IPS-18a (cell line): ENCODE results near the gene CHMP3.
A peak's percentile ranks its signal among the peaks of the same experiment; 100 is the strongest.
"Not testable (repeated sequence)": the region's sequence is repeated elsewhere in the genome, so short reads cannot be mapped to it uniquely, and the experiment has no call there.

Experiments used
- H3K27ac ChIP-seq: one replicate; pipeline ENCODE4 v1.5.1; 2013; ENCODE audit warnings: low read length
- H3K27me3 ChIP-seq: one replicate; pipeline ENCODE4 v1.6.1; 2013; ENCODE audit warnings: mild to moderate bottlenecking, low read length; ENCODE audit not compliant: control insufficient read depth, insufficient read depth
- H3K36me3 ChIP-seq: one replicate; pipeline ENCODE4 v1.6.1; 2013; ENCODE audit warnings: low read depth, low read length; ENCODE audit not compliant: control insufficient read depth
- H3K4me1 ChIP-seq: one replicate; pipeline ENCODE4 v1.6.1; 2013; ENCODE audit warnings: low read depth, low read length; ENCODE audit not compliant: control insufficient read depth
- H3K4me3 ChIP-seq: one replicate; pipeline ENCODE4 v1.5.1; 2013; ENCODE audit warnings: low read length
- H3K9ac ChIP-seq: one replicate; pipeline ENCODE4 v1.6.1; 2013; ENCODE audit warnings: mild to moderate bottlenecking, low read length, moderate library complexity
- H3K9me3 ChIP-seq: one replicate; pipeline ENCODE4 v1.6.1; 2013; ENCODE audit warnings: low read depth, low read length; ENCODE audit not compliant: control insufficient read depth

The CHMP3 gene

DNA sequence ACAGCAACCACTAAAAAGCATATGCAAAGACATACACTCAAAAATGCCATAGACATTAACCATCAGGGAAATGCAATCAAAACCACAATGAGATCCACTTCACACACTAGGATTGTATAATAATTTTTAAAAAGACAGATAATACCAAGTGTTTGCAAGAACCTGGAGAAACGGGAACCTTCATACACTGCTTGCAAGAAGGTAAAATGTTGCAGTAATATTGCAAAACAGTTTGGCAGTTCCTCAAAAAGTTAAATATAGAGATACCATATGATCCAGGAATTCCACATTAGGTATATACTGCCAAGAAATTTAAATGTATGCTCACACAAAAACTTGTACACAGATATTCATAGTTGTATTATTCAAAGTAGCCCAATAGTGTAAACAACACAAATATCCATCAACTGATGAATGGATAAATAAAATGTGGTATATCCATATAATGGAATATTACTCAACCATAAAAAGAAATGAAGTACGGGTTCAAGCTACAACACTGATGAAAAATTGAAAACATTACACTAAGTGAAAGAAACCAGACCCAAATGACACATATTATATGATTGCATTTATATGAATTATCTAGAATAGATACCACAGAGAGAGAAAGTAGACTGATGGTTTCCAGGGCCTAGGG, 14.7 kb upstream of the CHMP3 start:
- H3K9me3 ChIP-seq = no peaks in the 10 kb centered on the region
- no peak overlapping the region for H3K9ac ChIP-seq
- H3K27ac ChIP-seq = no peak overlapping the region
- no peak overlapping the region for H3K4me3 ChIP-seq
- H3K27me3 ChIP-seq = no peaks in the 10 kb centered on the region
- no peaks in the 10 kb centered on the region for H3K4me1 ChIP-seq
- H3K36me3 ChIP-seq = no peaks in the 10 kb centered on the region

DNA sequence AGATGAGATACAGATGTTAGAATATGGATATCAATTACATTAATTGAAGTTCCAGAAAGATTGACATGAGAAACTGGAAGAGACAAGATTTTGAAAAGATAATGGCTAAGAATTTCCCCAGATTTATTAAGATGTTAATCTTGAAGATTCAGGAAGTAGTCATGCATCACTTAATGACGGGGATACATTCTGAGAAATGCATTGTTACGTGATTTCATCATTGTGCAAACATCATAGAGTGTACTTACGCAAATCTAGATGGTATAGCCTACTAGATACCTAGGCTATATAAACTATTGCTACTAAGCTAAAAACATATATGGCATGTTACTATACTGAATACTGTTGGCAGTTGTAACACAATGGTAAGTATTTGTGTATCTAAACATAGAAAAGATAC, 6.8 kb upstream of the CHMP3 start:
- Histone ChIP-seq H3K9ac (no peak overlapping the region), H3K9me3 (no peaks in the 10 kb centered on the region), H3K36me3 (no peaks in the 10 kb centered on the region), H3K4me1 (no peaks in the 10 kb centered on the region), H3K4me3 (no peak overlapping the region), H3K27ac (no peak overlapping the region), H3K27me3 (peaks cover 14% of the 10 kb centered on the region)

DNA sequence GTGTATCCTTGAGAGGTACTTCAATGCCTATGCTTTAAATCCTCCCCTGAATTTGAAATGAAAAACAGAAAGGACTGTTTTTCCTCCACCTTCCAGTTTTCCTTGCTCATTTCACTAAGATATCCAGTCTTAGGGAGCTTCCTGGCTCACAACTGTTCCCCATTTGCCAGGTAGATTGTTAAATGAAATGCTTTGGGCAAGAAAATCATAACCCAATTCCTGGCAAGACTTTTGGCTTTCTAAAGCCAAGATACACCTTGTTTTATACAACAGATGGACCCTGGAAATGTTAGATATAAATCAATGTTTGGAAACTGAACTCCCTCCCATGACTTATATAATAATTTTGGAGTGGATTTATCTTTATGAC, 3.6 kb upstream of the CHMP3 start:
- Histone ChIP-seq H3K9ac (no peak overlapping the region), H3K27me3 (peaks cover 26% of the 10 kb centered on the region), H3K9me3 (no peaks in the 10 kb centered on the region), H3K4me3 (no peak overlapping the region), H3K27ac (no peak overlapping the region), H3K4me1 (peaks cover 4% of the 10 kb centered on the region), H3K36me3 (no peaks in the 10 kb centered on the region)

DNA sequence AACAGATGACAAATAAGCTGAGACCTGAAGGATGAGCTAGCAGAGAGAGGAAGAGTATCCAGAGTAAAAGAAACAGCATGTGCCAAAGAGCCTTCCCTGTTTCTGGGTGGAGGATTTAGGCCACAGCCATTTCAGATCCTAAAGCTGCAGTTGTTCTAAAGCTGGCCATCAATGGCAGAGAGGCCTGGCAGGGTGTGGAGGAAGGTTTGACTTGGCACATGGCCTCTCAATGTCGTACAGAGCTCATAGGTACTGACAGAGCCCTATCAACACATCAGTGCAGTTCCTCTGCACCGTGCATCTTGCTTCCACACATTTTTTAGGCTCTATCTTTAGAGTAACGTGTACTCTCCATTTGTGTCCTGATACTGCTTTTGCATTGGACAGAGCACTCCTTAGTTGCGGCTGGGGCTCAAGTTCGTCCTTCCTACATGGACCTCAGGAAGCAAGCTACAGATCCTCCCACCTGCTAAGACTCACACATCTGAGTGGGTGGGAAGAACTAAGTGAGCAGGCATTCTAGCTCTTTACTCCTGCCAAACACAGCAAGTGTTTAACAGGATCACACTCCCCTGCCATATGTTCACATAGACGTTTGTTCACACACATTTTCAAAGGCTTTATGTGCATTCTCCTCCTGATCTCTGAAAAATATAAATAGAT, 3.0 kb upstream of the CHMP3 start:
- no peaks in the 10 kb centered on the region for H3K9me3 ChIP-seq

GRCh38 chr2:86563650-86564061, 413 bp upstream of the CHMP3 start:
- H3K27me3 ChIP-seq = peaks cover 39% of the 10 kb centered on the region
- no peaks in the 10 kb centered on the region for H3K36me3 ChIP-seq
- H3K4me3 ChIP-seq = peak overlapping the region; percentile 92
- H3K9me3 ChIP-seq = no peaks in the 10 kb centered on the region
- no peak overlapping the region for H3K9ac ChIP-seq
- peaks cover 4% of the 10 kb centered on the region for H3K4me1 ChIP-seq
- no peak overlapping the region for H3K27ac ChIP-seq

More for the DNA sequence above, 3.0 kb upstream of the CHMP3 start:
- Histone ChIP-seq H3K4me3 (no peak overlapping the region), H3K27me3 (peaks cover 26% of the 10 kb centered on the region), H3K36me3 (no peaks in the 10 kb centered on the region), H3K27ac (no peak overlapping the region), H3K9ac (no peak overlapping the region), H3K4me1 (peaks cover 4% of the 10 kb centered on the region)

GRCh38 chr2:86562485-86562921, 740 bp downstream of the CHMP3 start:
- Histone ChIP-seq H3K9me3 (no peaks in the 10 kb centered on the region), H3K9ac (peak overlapping the region; percentile 89), H3K27me3 (peaks cover 51% of the 10 kb centered on the region)

DNA sequence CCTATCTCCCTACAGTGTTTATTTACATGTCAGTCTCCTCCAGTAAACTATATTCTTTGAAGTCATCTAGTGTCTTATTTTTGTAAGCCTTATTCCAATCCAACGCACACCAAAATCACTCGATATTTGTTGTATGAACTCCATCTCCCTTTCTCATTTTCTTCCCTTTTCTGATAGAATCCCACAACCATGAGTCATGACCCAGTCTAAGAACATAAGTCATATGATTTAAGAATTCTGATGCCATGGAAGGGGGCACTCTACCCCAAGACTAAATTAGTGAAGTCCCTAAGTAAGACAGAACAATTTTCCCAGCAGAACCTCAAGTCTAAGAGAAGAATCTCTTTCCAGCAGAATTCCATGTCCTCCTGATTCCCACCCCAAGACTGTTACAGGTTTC, 5.4 kb downstream of the CHMP3 start:
- no peak overlapping the region for H3K9ac ChIP-seq
- no peak overlapping the region for H3K4me3 ChIP-seq
- no peak overlapping the region for H3K27ac ChIP-seq
- H3K36me3 ChIP-seq = no peaks in the 10 kb centered on the region
- peaks cover 14% of the 10 kb centered on the region for H3K4me1 ChIP-seq
- peaks cover 45% of the 10 kb centered on the region for H3K27me3 ChIP-seq
- H3K9me3 ChIP-seq = no peaks in the 10 kb centered on the region

More at GRCh38 chr2:86562485-86562921, 740 bp downstream of the CHMP3 start:
- Histone ChIP-seq H3K27ac (peak overlapping the region; percentile 91), H3K4me1 (peaks cover 4% of the 10 kb centered on the region), H3K36me3 (no peaks in the 10 kb centered on the region), H3K4me3 (peak overlapping the region; percentile 92)

DNA sequence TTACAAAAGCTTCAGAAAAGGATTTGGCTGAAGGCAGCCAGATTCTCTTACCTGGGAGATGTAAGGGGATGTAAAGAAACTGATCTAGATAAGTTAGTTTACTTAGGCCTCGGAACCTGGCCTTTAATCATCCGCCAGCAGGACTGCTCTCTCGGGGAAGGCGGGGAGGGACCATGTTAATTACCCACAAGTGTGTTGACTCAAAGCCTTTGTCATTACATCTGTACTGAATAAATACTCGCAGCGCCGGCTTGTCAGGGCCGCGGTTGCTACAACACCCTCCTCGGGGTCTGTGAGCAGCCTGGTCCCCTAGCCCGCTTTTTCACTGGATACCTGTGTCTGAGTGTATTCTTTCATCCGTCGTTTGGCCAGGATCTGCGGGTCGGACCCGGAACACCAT, 6.7 kb downstream of the CHMP3 start:
- Histone ChIP-seq H3K4me1 (peaks cover 10% of the 10 kb centered on the region), H3K9me3 (no peaks in the 10 kb centered on the region), H3K4me3 (no peak overlapping the region), H3K27ac (no peak overlapping the region), H3K27me3 (peaks cover 45% of the 10 kb centered on the region), H3K9ac (no peak overlapping the region), H3K36me3 (no peaks in the 10 kb centered on the region)

DNA sequence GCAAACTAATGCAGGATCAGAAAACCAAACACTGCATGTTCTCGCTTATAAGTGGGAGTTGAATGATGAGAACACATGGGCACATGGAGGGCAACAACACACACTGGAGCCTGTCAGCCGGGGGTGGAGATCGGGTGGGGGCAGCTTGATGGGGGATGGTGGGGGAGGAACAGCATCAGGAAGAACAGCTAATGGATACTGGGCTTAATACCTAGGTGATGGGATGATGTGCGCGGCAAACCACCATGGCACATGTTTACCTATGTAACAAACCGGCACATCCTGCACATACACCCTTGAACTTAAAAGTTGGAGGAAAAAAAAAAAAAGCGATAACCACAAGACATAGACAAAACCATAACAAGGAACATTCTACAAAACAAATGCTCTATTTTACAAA, 10.4 kb downstream of the CHMP3 start:
- no peak overlapping the region for H3K9ac ChIP-seq
- no peak overlapping the region for H3K27ac ChIP-seq
- no peaks in the 10 kb centered on the region for H3K36me3 ChIP-seq
- peaks cover 24% of the 10 kb centered on the region for H3K27me3 ChIP-seq
- peaks cover 10% of the 10 kb centered on the region for H3K4me1 ChIP-seq
- peaks cover 7% of the 10 kb centered on the region for H3K9me3 ChIP-seq
- H3K4me3 ChIP-seq = no peak overlapping the region

- not testable (repeated sequence) for H3K27me3 ChIP-seq, H3K4me1 ChIP-seq, H3K9ac ChIP-seq, H3K4me3 ChIP-seq, H3K36me3 ChIP-seq, H3K27ac ChIP-seq
- peaks cover 27% of the 10 kb centered on the region for H3K9me3 ChIP-seq
These were observed 13.1 kb downstream of the CHMP3 start for GRCh38 chr2:86549963-86550725.

GRCh38 chr2:86549440-86549839, 13.8 kb downstream of the CHMP3 start:
- peaks cover 27% of the 10 kb centered on the region for H3K9me3 ChIP-seq
- not testable (repeated sequence) for H3K36me3 ChIP-seq, H3K27me3 ChIP-seq, H3K4me1 ChIP-seq, H3K27ac ChIP-seq, H3K4me3 ChIP-seq, H3K9ac ChIP-seq
